ENCODE data around the gene TNFAIP2. TPM values are rescaled to one million over a fixed set of nuclear protein-coding genes. Genes with fewer than 3 reads are reported as not detected.

Gene TNFAIP2
- total RNA-seq, 4 donors from 2014 or later, result 10.5 to 94.9 (median 31.1) TPM

DNA sequence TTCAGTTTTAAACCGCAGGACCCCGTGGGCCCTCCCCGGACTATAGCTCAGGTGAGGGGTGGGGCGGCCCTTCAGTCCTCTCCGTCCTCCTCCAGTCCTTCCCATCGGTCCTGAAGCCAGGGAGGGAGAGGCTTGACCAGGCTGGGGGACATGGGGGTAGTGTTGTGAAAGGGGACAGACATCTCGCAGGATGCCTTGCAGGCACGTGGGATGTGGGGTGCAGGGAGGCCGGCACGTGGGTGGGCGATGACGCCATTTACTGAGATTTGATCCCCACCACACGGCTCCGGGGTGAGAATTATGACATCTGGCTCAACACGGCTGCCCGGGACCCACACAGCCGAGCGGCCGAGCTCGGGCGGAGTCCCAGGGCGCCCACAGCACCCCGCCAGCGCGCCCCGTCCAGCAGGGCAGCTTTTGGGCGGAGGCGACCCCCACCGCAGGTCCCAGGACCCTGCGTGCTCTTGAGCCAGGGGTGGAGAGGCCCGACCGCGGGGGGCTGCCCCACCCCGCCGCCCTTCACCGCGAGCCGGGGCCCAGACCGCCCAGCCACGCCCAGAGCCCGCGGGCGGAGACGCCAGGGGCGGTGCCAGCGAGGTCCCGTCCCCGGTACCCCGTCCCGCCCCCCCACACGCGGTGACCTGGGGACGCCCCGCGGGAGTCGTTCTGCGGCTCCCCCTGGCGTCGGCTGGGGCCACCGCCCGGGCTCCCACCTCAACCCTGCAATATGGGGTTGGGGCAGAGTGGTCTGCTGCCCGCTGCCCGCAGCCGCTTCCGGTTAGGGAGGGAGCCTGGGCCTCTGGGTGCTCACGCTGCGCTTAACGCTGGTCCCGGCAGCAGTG is 32.0 kb upstream of the TNFAIP2 start:
- peak in 1 of 2 donors; percentile 16 for TF ChIP-seq POLR2A (IDR thresholded peaks at IDR 0.05)
- TF ChIP-seq, protein P1, sequence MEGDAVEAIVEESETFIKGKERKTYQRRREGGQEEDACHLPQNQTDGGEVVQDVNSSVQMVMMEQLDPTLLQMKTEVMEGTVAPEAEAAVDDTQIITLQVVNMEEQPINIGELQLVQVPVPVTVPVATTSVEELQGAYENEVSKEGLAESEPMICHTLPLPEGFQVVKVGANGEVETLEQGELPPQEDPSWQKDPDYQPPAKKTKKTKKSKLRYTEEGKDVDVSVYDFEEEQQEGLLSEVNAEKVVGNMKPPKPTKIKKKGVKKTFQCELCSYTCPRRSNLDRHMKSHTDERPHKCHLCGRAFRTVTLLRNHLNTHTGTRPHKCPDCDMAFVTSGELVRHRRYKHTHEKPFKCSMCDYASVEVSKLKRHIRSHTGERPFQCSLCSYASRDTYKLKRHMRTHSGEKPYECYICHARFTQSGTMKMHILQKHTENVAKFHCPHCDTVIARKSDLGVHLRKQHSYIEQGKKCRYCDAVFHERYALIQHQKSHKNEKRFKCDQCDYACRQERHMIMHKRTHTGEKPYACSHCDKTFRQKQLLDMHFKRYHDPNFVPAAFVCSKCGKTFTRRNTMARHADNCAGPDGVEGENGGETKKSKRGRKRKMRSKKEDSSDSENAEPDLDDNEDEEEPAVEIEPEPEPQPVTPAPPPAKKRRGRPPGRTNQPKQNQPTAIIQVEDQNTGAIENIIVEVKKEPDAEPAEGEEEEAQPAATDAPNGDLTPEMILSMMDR (IDR thresholded peaks at IDR 0.05), result peak; percentile 31 to 72 (median 61)
- Histone ChIP-seq H3K36me3 (no peaks in the 10 kb centered on the region), H3K27ac (peak overlapping the region; percentile 0 to 39 (median 24)), H3K4me1 (peaks cover 0 to 35% (median 10%) of the 10 kb centered on the region in 4 donors), H3K27me3 (no peaks in the 10 kb centered on the region), H3K9me3 (no peaks in the 10 kb centered on the region), H3K4me3 (peak overlapping the region; percentile 45 to 62 (median 58))
- peak; percentile 78 to 90 (median 84) for DNase-seq

DNA sequence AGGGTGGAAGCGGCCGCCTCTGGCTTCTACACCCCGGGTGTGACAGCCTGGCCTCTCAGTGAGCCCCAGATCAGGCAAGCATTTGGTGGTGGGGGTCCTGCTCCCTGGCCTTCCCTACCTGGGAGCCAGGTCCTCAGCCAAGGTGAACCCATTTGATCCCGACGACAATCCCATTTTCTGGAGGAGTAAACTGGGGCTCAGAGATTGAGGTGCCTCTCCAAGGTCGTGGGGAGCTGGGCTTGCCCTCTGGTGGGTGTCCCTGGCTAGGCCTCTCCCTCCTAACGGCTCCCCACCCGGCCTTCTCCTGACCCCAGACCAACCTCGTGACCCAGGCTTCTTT is 31.4 kb upstream of the TNFAIP2 start:
- H3K27ac ChIP-seq, result peak overlapping the region; percentile 0 to 39 (median 24)
- H3K36me3 ChIP-seq, result no peaks in the 10 kb centered on the region
- no peaks in the 10 kb centered on the region for H3K9me3 ChIP-seq
- no peaks in the 10 kb centered on the region for H3K27me3 ChIP-seq
- H3K4me1 ChIP-seq, result peaks cover 0 to 38% (median 10%) of the 10 kb centered on the region in 4 donors
- no peak for DNase-seq
- no peak for TF ChIP-seq POLR2A (IDR thresholded peaks at IDR 0.05)
- TF ChIP-seq, protein P1 (IDR thresholded peaks at IDR 0.05), result no peak
- peak overlapping the region; percentile 45 to 62 (median 58) for H3K4me3 ChIP-seq

DNA sequence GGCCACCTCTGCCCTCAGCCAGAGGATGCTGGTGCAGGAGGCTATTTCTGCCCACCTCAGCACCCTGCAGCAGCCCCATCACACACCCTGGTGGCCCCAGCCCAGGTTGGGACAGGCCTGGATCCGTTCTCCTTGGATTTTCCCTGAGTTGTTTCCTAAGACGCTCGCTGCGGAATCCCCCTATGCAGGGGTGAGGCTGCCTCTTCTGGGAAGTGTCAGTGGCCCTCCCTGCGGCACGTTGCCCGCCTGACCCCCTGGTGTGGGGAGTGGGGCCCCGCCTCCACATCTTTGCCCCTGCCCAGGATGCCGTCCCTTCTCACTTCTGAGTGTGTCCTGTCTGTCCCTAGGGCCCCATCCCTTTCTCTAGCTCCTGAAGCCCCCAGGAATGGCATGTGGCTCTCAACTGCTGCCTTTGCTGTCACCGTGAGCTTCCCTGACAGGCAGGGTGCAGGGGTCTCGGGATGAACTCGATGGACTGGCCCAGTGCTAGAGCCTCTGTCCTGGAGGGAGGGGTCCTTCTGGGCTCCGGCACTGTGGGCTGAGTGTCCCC is 29.3 kb upstream of the TNFAIP2 start:
- Histone ChIP-seq H3K27me3 (no peaks in the 10 kb centered on the region), H3K4me1 (peaks cover 0 to 45% (median 10%) of the 10 kb centered on the region in 4 donors), H3K36me3 (no peaks in the 10 kb centered on the region), H3K4me3 (peak overlapping the region in 2 of 4 donors; percentile 48 to 58), H3K27ac (peak overlapping the region; percentile 67 to 91 (median 80)), H3K9me3 (no peaks in the 10 kb centered on the region)
- no peak for DNase-seq
- no peak for TF ChIP-seq POLR2A (IDR thresholded peaks at IDR 0.05)
- TF ChIP-seq, protein P1 (IDR thresholded peaks at IDR 0.05), result no peak

DNA sequence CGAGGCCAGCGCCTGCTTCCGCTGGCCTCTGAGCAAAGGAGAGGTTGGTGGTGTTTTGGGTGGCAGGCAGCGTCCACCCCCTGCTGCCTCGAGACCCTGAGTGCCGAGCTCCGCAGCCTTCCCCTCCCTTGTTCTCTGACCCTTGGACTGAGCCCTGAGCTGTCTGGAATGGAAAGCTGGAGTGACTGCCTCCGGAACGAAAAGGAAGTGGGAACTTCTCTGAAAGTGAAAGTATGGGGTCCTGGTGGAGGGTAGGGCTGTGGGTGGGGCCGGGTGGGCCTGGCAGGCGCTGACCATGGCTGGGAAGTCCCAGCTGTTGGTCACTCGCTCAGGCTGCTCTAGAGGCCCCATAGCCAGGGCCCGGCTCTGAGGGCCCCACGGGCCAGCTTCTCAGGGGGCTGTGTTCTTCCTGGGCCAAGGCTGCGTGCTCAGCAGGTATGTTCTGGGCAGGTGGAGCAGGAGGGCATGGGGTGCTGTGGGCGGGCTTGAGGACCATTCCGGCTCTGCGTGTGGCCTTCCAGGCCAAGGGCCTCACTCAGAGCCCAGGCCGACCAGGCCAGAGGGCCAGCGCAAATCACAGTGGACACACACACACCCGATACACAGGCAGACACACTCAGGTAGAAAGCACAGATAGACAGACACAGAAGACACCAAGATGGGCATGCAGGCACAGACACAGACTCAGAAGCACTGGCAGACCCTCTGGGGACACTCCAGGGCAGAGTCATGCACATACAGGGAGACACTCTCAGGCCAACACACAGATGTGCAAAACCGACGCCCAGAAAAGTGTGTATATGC is 28.7 kb upstream of the TNFAIP2 start, which contains the start of gene EXOC3L4:
TSS of gene EXOC3L4 (plus strand) at position 320 of the 804 bp plus-strand sequence. CDS start 5,495 bp downstream, outside the sequence.
- H3K4me1 ChIP-seq, result peaks cover 0 to 51% (median 10%) of the 10 kb centered on the region in 4 donors
- peak within 1 kb of the TSS in 3 of 4 donors; percentile 14 to 58 (median 48) for H3K4me3 ChIP-seq
- peak in 1 of 2 donors; percentile 57 for TF ChIP-seq POLR2A (IDR thresholded peaks at IDR 0.05)
- TF ChIP-seq, protein P1 (IDR thresholded peaks at IDR 0.05), result peak in 1 of 6 experiments; percentile 6
- peak within 1 kb of the TSS; percentile 67 to 91 (median 80) for H3K27ac ChIP-seq
- H3K27me3 ChIP-seq, result no peaks in the 10 kb centered on the region
- H3K36me3 ChIP-seq, result no peaks in the 10 kb centered on the region
- peak in 2 of 3 donors; percentile 75 to 79 for DNase-seq
- no peaks in the 10 kb centered on the region for H3K9me3 ChIP-seq

DNA sequence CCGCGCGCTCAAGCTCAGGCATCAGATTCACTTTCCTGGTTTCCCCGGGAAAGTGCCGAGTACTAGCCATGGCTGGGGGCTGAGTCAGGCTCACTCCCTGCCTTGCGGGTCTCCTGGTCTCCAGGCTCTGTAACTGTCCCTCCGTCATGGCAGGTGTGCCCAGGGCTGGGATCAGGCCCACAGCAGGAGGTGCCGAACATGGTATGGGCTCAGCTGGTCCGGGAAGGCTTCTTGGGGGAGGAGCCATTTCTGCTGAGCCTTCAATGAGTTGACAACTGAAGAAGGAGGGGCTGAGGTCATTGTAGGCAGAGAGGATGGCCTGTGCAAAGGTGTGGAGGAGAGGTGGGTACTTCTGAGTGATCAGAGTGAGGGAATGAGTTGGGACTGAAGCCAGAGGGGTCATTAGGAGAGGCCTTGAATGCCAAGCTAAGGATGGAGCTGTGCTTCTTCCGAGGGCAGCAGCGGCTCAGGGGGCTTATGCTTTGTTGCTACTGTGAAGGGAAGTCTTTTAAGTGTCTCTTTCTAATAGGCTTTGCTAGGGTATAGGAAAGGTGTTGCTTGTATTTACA is 28.0 kb upstream of the TNFAIP2 start:
- DNase-seq, result peak in 1 of 3 donors; percentile 75
- Histone ChIP-seq H3K27me3 (no peaks in the 10 kb centered on the region), H3K27ac (peak overlapping the region; percentile 67 to 91 (median 80)), H3K36me3 (no peaks in the 10 kb centered on the region), H3K4me1 (peaks cover 0 to 51% (median 12%) of the 10 kb centered on the region in 4 donors), H3K4me3 (peak overlapping the region in 3 of 4 donors; percentile 14 to 58 (median 48)), H3K9me3 (no peaks in the 10 kb centered on the region)
- TF ChIP-seq, protein P1 (IDR thresholded peaks at IDR 0.05), result no peak
- peak in 1 of 2 donors; percentile 60 for TF ChIP-seq POLR2A (IDR thresholded peaks at IDR 0.05)
